Lower lobe of right lung (tissue), 2 donors: ENCODE data around the gene PPIL1. TPM values are rescaled to one million over a fixed set of nuclear protein-coding genes. Genes with fewer than 3 reads are reported as not detected.
"Not testable (repeated sequence)": the region's sequence is repeated elsewhere in the genome, so short reads cannot be mapped to it uniquely, and the experiment has no call there.

Experiments used
- ATAC-seq, 2 donors: fragments of 200-7000 bp; cut with Tn5 transposase; one replicate each; pipeline ENCODE4 v1.9.1; 2020 to 2022; ENCODE audit warnings: mild to moderate bottlenecking in 2 of 2, moderate library complexity in 2 of 2
- DNase-seq: peaks from one replicate; pipeline ENCODE4 v3.0.0-alpha.2; 2020
- H3K27ac ChIP-seq: fragments of 200-600 bp; one replicate; pipeline ENCODE4 v1.8.0; 2022
- H3K27me3 ChIP-seq: fragments of 200-600 bp; one replicate; pipeline ENCODE4 v1.8.0; 2022; ENCODE audit warnings: low read depth
- H3K36me3 ChIP-seq: fragments of 200-600 bp; one replicate; pipeline ENCODE4 v1.8.0; 2022; ENCODE audit warnings: mild to moderate bottlenecking
- H3K4me1 ChIP-seq: fragments of 200-600 bp; one replicate; pipeline ENCODE4 v1.8.0; 2022
- H3K4me3 ChIP-seq: fragments of 200-600 bp; one replicate; pipeline ENCODE4 v1.8.0; 2022; ENCODE audit warnings: mild to moderate bottlenecking
- H3K9me3 ChIP-seq: fragments of 200-600 bp; one replicate; pipeline ENCODE4 v1.8.0; 2022
- CTCF ChIP-seq: fragments of 200-600 bp; IDR thresholded peaks from one replicate; pipeline ENCODE4 v1.8.0; 2022; ENCODE audit warnings: antibody characterized with exemption, mild to moderate bottlenecking
- intact Hi-C: fragments of 100-400 bp; cut with DNase I; formaldehyde crosslinking; loops from one replicate; pipeline ENCODE4 v1.11.0; 2022
- total RNA-seq: library from RNA; stranded (reverse); fragmentation: NEBNext Ultra II Directional; extraction: Animal tissue kit (Norgen Biotek cat#: 25700); gene quantifications from one replicate; pipeline ENCODE4 v1.2.1, GENCODE V29; 2021
- donor health status: DM: no; HTN: yes; CAD: no; lungs with severe emphysema.

The PPIL1 gene
- total RNA-seq, 1 donor from 2014 or later: 14.4 TPM

GRCh38 chr6:36904114-36904513 is 29.5 kb upstream of the PPIL1 start:
- H3K27me3 ChIP-seq: no peaks in the 10 kb centered on the region
- H3K27ac ChIP-seq: no peak overlapping the region
- ATAC-seq (no peak), DNase-seq (no peak)
- H3K4me3 ChIP-seq: no peak overlapping the region
- peaks cover 81% of the 10 kb centered on the region for H3K36me3 ChIP-seq
- no peaks in the 10 kb centered on the region for H3K9me3 ChIP-seq
- intact Hi-C loops: no loop called here
- no peak for TF ChIP-seq CTCF
- H3K4me1 ChIP-seq: peaks cover 14% of the 10 kb centered on the region

- H3K36me3 ChIP-seq: peaks cover 78% of the 10 kb centered on the region
- ATAC-seq: peak in 1 of 2 donors; percentile 69
- intact Hi-C loops: no loop called here
- TF ChIP-seq CTCF: no peak
- H3K9me3 ChIP-seq: no peaks in the 10 kb centered on the region
- H3K4me1 ChIP-seq: no peaks in the 10 kb centered on the region
- DNase-seq: no peak
- no peaks in the 10 kb centered on the region for H3K27me3 ChIP-seq
- H3K4me3 ChIP-seq: no peak overlapping the region
- H3K27ac ChIP-seq: no peak overlapping the region
Measured at GRCh38 chr6:36897609-36898008, 23.0 kb upstream of the PPIL1 start.

- no peak overlapping the region for H3K4me3 ChIP-seq
Measured at GRCh38 chr6:36893976-36894932, 19.7 kb upstream of the PPIL1 start.

DNA sequence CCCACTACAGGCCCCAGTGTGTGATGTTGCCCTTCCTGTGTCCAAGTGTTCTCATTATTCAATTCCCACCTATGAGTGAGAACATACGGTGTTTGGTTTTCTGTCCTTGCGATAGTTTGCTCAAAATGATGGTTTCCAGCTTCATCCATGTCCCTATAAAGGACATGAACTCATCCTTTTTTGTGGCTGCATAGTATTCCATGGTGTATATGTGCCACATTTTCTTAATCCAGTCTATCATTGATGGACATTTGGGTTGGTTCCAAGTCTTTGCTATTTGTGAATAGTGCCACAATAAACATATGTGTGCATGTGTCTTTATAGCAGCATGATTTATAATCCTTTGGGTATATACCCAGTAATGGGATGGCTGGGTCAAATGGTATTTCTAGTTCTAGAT is 16.6 kb upstream of the PPIL1 start:
- Histone ChIP-seq H3K36me3 (peaks cover 36% of the 10 kb centered on the region), H3K4me1 (peaks cover 19% of the 10 kb centered on the region)
- H3K9me3 ChIP-seq, H3K4me3 ChIP-seq, H3K27ac ChIP-seq, intact Hi-C loops, H3K27me3 ChIP-seq, DNase-seq, ATAC-seq: not testable (repeated sequence)

More at GRCh38 chr6:36893976-36894932, 19.7 kb upstream of the PPIL1 start:
- H3K9me3 ChIP-seq: no peaks in the 10 kb centered on the region
- no peak for DNase-seq
- H3K4me1 ChIP-seq: no peaks in the 10 kb centered on the region
- peaks cover 51% of the 10 kb centered on the region for H3K36me3 ChIP-seq
- intact Hi-C loops: no loop called here
- no peaks in the 10 kb centered on the region for H3K27me3 ChIP-seq
- H3K27ac ChIP-seq: no peak overlapping the region
- no peak for TF ChIP-seq CTCF
- ATAC-seq: no peak

GRCh38 chr6:36890112-36890663 is 15.6 kb upstream of the PPIL1 start:
- ATAC-seq: no peak

More at GRCh38 chr6:36890112-36890663, 15.6 kb upstream of the PPIL1 start:
- H3K27me3 ChIP-seq: no peaks in the 10 kb centered on the region
- DNase-seq: no peak
- H3K4me3 ChIP-seq: no peak overlapping the region
- no peak overlapping the region for H3K27ac ChIP-seq
- intact Hi-C loops: no loop called here
- peaks cover 28% of the 10 kb centered on the region for H3K36me3 ChIP-seq
- H3K4me1 ChIP-seq: peaks cover 22% of the 10 kb centered on the region
- H3K9me3 ChIP-seq: no peaks in the 10 kb centered on the region
- TF ChIP-seq CTCF: no peak
